GM19043 (cell line): Measurements from ENCODE around the gene NOTUM.
"Not testable (repeated sequence)": the region's sequence is repeated elsewhere in the genome, so short reads cannot be mapped to it uniquely, and the experiment has no call there.

ENCODE experiments used
- ATAC-seq: cut with Tn5 transposase; IDR thresholded peaks from one replicate; pipeline ENCODE4 v1.9.1; 2021; ENCODE audit warnings: low read depth; ENCODE audit not compliant: unreplicated experiment

Gene NOTUM

GRCh38 chr17:81996757-81997441 is 35.9 kb upstream of the NOTUM start:
- no peak for ATAC-seq

GRCh38 chr17:81996232-81996756 is 35.3 kb upstream of the NOTUM start:
- no peak for ATAC-seq

DNA sequence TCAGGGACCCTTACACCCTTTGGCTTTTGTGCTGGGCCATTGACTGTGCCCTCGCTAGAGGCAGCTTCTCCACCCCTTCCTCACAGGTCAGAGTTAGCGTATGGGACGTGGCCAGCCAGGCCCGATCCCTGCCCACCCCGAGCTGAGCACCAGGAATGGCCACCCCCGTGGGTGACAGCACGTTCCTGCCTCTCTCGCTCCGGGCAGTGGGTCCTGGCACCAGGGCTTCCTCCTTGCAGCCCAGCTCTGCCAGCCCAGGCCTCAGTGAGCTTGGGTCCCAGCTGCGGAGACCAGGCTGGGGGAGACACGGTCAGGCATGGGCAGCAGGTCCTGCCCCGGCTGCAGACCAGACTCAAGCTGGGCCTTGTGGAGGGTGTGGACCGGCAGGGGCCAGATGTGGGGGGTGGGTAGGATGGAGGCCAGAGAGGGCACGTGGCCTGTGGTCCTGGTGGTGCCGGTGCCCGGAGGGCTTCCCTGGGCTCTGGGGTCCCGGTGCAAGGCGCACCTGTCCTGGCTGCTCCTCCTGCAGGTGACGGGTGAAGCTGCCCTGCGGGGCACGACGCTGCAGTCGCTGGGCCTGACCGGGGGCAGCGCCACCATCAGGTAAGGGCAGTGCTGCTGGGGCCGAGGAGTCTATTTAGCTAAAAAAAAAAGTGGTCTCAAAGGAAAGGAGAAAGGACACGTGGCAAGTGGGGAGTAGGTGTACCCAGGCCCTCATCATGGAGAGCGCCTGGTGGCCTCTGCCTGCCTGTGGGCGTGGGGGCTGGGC is 34.7 kb upstream of the NOTUM start:
- no peak for ATAC-seq

DNA sequence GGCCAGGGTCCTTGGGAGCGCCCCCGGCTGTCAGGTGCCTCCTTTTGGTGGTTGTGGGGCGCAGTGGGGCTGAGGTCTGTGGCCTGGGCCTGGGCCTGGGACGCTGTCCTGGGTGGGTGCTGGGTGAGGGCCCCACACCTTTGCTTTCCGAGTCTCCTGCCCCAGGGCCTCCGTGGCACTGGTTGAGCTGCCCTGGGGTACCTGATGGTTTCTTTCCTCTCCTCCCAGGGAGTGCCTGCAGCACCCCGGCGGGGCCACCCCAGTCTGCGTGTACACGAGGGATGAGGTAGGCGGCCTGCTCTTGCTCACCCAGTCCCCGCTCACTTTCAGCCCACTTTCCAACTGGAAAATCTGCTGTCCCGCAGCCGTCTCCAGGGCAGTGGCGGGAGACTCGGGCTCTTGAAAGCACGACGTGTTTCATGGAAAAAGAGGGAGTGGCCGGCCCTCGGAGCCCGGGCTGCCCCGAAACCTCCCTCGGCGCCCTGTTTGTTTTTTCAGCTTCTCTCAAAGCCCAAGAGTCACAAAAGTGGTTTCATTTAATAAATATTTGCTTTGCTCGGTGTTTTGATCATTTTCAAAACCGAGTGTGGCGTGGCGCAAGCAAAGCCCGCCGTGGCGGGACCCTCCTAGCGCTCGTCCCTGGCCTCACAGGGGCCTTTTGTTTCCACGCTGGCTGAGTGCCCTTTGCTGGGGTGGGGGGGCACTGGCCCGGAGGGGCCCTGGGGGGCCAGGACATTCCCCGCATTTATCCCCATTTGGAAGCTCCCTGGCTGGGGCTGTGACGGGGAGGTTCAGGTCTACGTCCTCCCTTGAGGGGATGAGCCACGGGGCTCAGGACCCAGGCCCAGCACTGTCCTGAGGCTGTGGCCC is 33.8 kb upstream of the NOTUM start:
- ATAC-seq: no peak

GRCh38 chr17:81993729-81994592 is 33.0 kb upstream of the NOTUM start:
- no peak for ATAC-seq

DNA sequence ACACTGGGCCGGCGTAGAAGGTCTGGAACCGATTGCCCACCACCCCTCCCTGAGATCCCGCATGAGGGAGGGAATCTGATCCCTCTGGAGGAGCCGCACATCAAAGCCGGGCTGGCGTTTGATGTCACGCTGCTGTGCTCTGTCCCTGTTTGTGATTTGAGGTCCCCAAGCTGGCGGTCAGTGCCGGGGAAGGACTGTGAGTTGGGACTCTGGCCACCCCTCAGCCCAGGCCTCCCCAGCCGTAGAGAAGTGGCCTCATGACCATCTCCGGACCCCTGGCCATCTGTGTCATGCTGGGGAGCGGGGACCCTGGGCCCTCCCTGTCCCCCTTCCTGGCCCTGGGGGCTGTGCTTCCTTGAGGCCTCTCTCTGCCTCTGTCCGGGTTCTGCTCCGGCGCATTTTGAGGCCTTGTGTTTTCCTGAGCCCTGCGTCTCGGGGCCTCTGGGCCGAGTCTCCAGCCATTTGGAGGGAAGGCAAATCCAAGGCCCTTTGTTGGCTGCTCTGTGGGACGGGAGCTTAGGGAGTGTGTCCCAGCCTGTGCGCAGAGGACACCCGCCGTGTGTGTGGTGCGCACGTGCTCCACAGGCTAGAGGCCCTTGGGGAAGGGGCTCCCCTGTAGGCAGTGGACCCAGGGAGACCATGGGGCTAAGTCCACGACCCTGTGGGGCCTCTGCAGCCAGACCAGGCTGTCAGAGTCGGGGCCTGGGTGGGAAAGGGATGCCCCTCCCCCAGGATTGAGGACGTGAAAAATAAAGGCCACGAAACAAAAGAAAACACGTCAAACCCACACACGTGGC is 31.5 kb upstream of the NOTUM start:
- ATAC-seq: no peak

GRCh38 chr17:81991684-81992305 is 30.8 kb upstream of the NOTUM start:
- ATAC-seq: no peak

DNA sequence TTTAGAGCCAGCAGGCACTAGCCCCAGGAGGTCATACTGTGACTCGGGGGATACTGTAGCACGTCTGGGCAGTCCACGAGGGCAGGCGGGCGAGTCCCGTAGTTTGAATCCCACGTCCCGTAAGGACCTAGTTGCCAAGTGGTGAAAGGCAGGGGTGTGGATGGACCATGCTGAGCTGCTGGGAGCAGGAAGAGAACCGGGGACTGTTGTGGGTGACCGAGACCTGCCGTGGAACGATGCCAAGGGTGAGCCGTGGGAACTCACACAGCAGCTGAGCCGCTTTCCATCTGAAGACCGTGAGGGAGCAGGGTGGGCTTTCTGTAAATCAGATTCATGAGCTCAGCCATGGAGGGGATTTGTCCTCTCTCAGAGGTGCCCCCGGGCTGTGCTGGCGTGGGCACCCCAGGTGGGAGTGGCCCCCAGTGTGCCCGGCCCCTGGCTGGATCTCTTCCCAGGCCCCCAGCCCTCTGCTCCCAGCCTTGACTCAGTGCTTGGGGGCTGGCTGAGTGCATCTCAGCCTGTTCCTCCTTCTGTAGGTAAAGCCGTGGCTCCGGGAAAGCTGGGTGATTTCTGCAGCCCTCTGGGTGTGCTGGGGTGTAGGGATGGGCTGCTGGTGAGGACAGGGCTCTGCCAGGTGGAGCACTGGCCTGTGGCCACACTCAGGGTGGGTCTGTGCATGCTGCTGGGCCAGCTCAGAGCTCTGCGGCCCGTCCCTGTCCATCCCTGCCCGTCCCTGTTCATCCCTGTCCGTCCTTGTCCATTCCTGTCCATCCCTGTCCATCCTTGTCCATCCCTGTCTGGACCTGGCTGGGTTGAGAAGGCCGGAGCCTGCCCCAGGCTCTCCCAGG is 30.1 kb upstream of the NOTUM start:
- no peak for ATAC-seq

GRCh38 chr17:81987161-81987770 is 26.3 kb upstream of the NOTUM start:
- no peak for ATAC-seq

DNA sequence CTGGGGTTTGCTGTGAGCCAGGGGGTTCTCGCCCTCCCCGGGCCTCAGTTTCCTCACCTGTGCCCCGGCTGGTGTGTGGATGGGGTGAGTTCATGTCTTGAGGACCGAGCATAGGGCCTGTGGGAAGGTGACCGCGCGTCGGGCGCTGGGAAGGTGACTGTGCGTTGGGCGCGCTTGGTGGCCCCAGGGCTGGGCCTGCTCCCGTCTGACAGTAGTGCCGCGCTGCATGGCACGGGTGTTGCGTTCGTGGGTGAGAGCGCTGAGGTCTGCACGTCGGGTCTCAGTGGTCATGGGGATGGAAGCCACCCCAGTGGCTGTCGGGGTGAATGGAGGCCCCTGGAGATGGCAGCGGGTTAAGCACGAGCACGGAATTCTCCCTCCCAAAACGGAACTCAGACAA is 25.6 kb upstream of the NOTUM start:
- ATAC-seq: no peak

DNA sequence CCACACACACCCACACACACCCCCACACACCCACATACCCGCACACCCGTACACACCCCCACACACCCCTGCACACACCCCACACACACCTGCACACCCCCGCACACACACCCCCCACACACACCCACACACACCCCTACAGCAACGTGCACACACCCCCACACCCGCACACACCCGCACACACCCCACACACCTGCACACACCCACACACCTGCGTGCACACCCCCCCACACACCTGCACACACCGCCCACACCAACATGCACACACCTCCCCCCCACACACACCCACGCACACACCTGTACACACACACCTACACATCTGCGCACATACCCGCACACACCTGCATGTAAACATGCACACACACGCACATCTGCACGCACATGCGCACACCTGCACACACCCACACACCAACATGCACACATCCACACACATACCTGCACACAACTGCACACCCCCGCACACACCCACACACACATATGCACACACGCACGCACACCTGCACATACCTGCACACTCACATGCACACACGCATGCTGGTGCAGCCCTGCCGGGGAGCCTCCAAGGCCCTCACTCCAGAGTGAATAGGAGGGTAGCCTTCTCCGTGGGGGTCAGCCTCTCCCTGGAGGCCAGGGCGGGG is 23.9 kb upstream of the NOTUM start:
- ATAC-seq: no peak

GRCh38 chr17:81983639-81984373 is 22.8 kb upstream of the NOTUM start:
- ATAC-seq: no peak

DNA sequence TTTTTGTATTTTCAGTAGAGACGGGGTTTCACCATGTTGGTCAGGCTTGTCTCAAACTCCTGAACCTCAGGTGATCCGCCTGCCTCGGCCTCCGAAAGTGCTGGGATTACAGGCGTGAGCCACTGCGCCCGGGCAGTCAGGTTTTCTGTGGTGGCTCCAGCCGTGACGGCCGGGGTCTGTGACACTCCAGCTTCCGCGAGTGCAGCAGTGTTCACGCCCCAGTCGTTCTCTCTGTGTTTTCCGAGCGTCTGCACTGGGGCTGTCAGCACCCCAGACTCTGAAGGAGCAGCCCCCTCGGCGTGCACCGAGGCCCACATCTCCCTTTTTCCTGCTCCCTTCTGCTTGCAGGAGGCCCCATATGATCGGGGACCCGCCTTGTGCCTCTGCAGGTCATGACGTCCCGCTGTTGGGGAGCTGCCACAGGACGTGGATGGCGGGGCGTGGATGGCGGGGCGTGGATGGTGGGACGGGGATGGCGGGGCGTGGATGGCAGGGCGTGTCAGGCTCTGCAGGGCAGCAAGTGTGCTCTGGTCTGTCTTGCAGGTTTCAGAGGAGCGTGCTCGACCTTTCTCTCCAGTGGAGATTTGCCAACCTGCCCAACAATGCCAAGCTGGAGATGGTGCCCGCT is 22.1 kb upstream of the NOTUM start:
- no peak for ATAC-seq

DNA sequence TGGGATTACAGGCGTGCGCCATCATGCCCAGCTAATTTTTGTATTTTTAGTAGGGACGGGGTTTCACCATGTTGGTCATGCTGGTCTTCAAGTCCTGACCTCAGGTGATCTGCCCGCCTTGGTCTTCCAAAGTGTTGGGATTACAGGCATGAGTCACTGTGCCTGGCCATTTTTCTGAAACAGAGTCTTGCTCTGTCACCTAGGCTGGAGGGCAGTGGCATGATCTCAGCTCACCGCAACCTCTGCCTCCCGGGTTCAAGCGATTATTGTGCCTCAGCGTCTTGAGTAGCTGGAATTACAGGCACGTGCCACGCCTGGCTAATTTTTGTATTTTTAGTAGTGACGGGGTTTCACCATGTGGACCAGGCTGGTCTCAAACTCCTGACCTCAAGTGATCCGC is 20.5 kb upstream of the NOTUM start:
- not testable (repeated sequence) for ATAC-seq

- ATAC-seq: no peak
Measured at GRCh38 chr17:81980707-81981343, 19.8 kb upstream of the NOTUM start.
